H1 (cell line): ENCODE data around the gene AGPAT3. TPM values are rescaled to one million over a fixed set of nuclear protein-coding genes. Genes with fewer than 3 reads are reported as not detected.

Source experiments
- CTCF ChIA-PET: fragments of 300-600 bp; sonication (Branson Sonifier 250); formaldehyde crosslinking; loops from one replicate; lab custom pipeline; 2021; ENCODE audit not compliant: partially characterized antibody; lab: Charles Lee
- POLR2A ChIA-PET: fragments of 300-600 bp; sonication (Branson Sonifier 250); formaldehyde crosslinking; loops from one replicate; lab custom pipeline; 2021; ENCODE audit warnings: inconsistent platforms; ENCODE audit not compliant: partially characterized antibody; lab: Charles Lee
- DNase-seq, 2 experiments: peaks; one replicate each; pipeline versions ENCODE4 v3.0.0 to v3.0.0-alpha.2; 2010 to 2022; ENCODE audit warnings: low spot score in 2 of 2, low read depth in 1 of 2, mixed read lengths in 1 of 2
- FAIRE-seq: peaks from 2 replicates; lab custom pipeline; 2011; peaks lifted over from hg19 to GRCh38; lab: Jason Lieb, UNC
- H2AFZ ChIP-seq: 2 replicates; pipeline ENCODE4 v1.8.1; 2012; ENCODE audit warnings: low read length, inconsistent platforms
- H2AK5ac ChIP-seq: 2 replicates; pipeline ENCODE4 v1.6.1; 2013; ENCODE audit warnings: low read depth, low read length
- H2BK120ac ChIP-seq: replicated peaks from 2 replicates; pipeline ENCODE3; 2013; ENCODE audit warnings: low read depth, low read length, inconsistent platforms
- H2BK12ac ChIP-seq: 2 replicates; pipeline ENCODE4 v1.6.1; 2013; ENCODE audit warnings: low read depth, low read length
- H2BK15ac ChIP-seq: 2 replicates; pipeline ENCODE4 v1.6.1; 2013; ENCODE audit warnings: low read length
- H2BK20ac ChIP-seq: 2 replicates; pipeline ENCODE4 v1.6.1; 2013; ENCODE audit warnings: low read length
- H2BK5ac ChIP-seq: 2 replicates; pipeline ENCODE4 v1.6.1; 2013; ENCODE audit warnings: low read depth, low read length
- H3K14ac ChIP-seq: 2 replicates; pipeline ENCODE4 v1.6.1; 2013; ENCODE audit warnings: inconsistent platforms; ENCODE audit not compliant: insufficient read length
- H3K18ac ChIP-seq: 2 replicates; pipeline ENCODE4 v1.6.1; 2013; ENCODE audit warnings: low read length; ENCODE audit errors: extremely low read depth
- H3K23ac ChIP-seq: 2 replicates; pipeline ENCODE4 v1.6.1; 2013; ENCODE audit warnings: inconsistent platforms; ENCODE audit not compliant: insufficient read length
- H3K23me2 ChIP-seq: 2 replicates; pipeline ENCODE4 v1.6.1; 2013; ENCODE audit warnings: low read depth, low read length
- H3K27ac ChIP-seq: 2 replicates; pipeline ENCODE4 v1.6.1; 2011; ENCODE audit warnings: low read depth, low read length, inconsistent platforms
- H3K27me3 ChIP-seq, 4 experiments: replicated peaks in 1 of 4; 1 replicate in 1 of 4; 2 replicates in 3 of 4; pipeline versions ENCODE4 v1.6.1 to v1.8.1; 2011 to 2013; ENCODE audit warnings: low read length in 3 of 4, mild to moderate bottlenecking in 3 of 4, inconsistent platforms in 2 of 4, mixed read lengths in 2 of 4, moderate library complexity in 1 of 4; ENCODE audit not compliant: control insufficient read depth in 3 of 4, insufficient read depth in 3 of 4; ENCODE audit errors: extremely low read depth in 1 of 4
- H3K36me3 ChIP-seq, 4 experiments: 2 replicates each; pipeline versions ENCODE4 v1.6.1 to v1.8.1; 2011 to 2013; ENCODE audit warnings: mild to moderate bottlenecking in 4 of 4, low read length in 3 of 4, moderate library complexity in 2 of 4, control low read depth in 1 of 4, inconsistent platforms in 1 of 4; ENCODE audit not compliant: insufficient read depth in 4 of 4, control insufficient read depth in 2 of 4
- H3K4ac ChIP-seq: replicated peaks from 2 replicates; pipeline ENCODE3; 2013; ENCODE audit warnings: low read length, low read depth, mixed read lengths, inconsistent platforms; ENCODE audit not compliant: insufficient read length
- H3K4me1 ChIP-seq, 4 experiments: replicated peaks in 1 of 4; 1 replicate in 1 of 4; 2 replicates in 3 of 4; pipeline versions ENCODE4 v1.6.1 to v1.8.1; 2011 to 2013; ENCODE audit warnings: low read length in 3 of 4, inconsistent platforms in 2 of 4, mixed read lengths in 1 of 4; ENCODE audit not compliant: insufficient read depth in 4 of 4, control insufficient read depth in 3 of 4
- H3K4me2 ChIP-seq, 2 experiments: 2 replicates each; pipeline versions ENCODE4 v1.6.1 to v1.8.1; 2011 to 2013; ENCODE audit warnings: low read depth in 2 of 2, low read length in 2 of 2, control low read depth in 1 of 2, inconsistent platforms in 1 of 2, mild to moderate bottlenecking in 1 of 2; ENCODE audit not compliant: insufficient read depth in 1 of 2
- H3K4me3 ChIP-seq, 4 experiments: fragments of 200-600, 300-600 bp in 1 of 4; sonication (generic), shearing (Covaris generic), sonication (Bioruptor Twin) in 1 of 4; 2 replicates each; pipeline versions ENCODE4 v1.5.1 to v1.8.1; 2011 to 2016; ENCODE audit warnings: low read length in 4 of 4, low read depth in 3 of 4, control low read depth in 2 of 4, inconsistent platforms in 2 of 4, mild to moderate bottlenecking in 2 of 4, mixed read lengths in 1 of 4, moderate library complexity in 1 of 4; ENCODE audit not compliant: insufficient read depth in 2 of 4; ENCODE audit errors: extremely low read depth in 1 of 4
- H3K56ac ChIP-seq: replicated peaks from 2 replicates; pipeline ENCODE3; 2013; ENCODE audit warnings: low read depth, mild to moderate bottlenecking, mixed read lengths, low read length, inconsistent platforms; ENCODE audit not compliant: insufficient read length
- H3K79me1 ChIP-seq: 2 replicates; pipeline ENCODE4 v1.6.1; 2013; ENCODE audit warnings: low read depth, low read length, control low read depth
- H3K79me2 ChIP-seq, 2 experiments: 2 replicates each; pipeline versions ENCODE4 v1.6.1 to v1.8.1; 2012 to 2013; ENCODE audit warnings: low read length in 2 of 2, mild to moderate bottlenecking in 2 of 2, inconsistent platforms in 1 of 2; ENCODE audit not compliant: insufficient read depth in 2 of 2, control insufficient read depth in 1 of 2
- H3K9ac ChIP-seq, 4 experiments: replicated peaks in 1 of 4; 1 replicate in 1 of 4; 2 replicates in 3 of 4; pipeline versions ENCODE4 v1.6.1 to v1.8.1; 2011 to 2013; ENCODE audit warnings: low read depth in 3 of 4, low read length in 3 of 4, control low read depth in 2 of 4, mild to moderate bottlenecking in 2 of 4, moderate library complexity in 2 of 4, inconsistent platforms in 1 of 4; ENCODE audit errors: extremely low read depth in 1 of 4
- H3K9me3 ChIP-seq, 2 experiments: 2 replicates each; pipeline versions ENCODE4 v1.6.1 to v1.8.1; 2012 to 2013; ENCODE audit warnings: mild to moderate bottlenecking in 2 of 2, moderate library complexity in 2 of 2, control low read depth in 1 of 2, inconsistent platforms in 1 of 2, low read depth in 1 of 2, low read length in 1 of 2, mixed read lengths in 1 of 2; ENCODE audit not compliant: insufficient read depth in 2 of 2
- H4K20me1 ChIP-seq, 2 experiments: replicated peaks in 1 of 2; 2 replicates each; pipeline versions ENCODE3 to v1.8.1; 2011 to 2013; ENCODE audit warnings: inconsistent platforms in 2 of 2, low read length in 2 of 2, mild to moderate bottlenecking in 1 of 2; ENCODE audit not compliant: insufficient read depth in 2 of 2, control insufficient read depth in 1 of 2
- H4K5ac ChIP-seq: 2 replicates; pipeline ENCODE4 v1.6.1; 2013; ENCODE audit warnings: low read length, low read depth, mixed read lengths, inconsistent platforms; ENCODE audit not compliant: insufficient read length
- H4K8ac ChIP-seq: 2 replicates; pipeline ENCODE4 v1.8.0; 2013; ENCODE audit warnings: mild to moderate bottlenecking, moderate library complexity, low read length, inconsistent platforms; ENCODE audit not compliant: insufficient read depth; ENCODE audit errors: extremely low read depth
- H4K91ac ChIP-seq: replicated peaks from 2 replicates; pipeline ENCODE3; 2013; ENCODE audit warnings: low read length, mixed read lengths, inconsistent platforms; ENCODE audit not compliant: insufficient read length
- BCL11A ChIP-seq, 2 experiments: IDR thresholded peaks; one replicate each; pipeline ENCODE4 v1.6.1; 2011; ENCODE audit warnings: low read depth in 2 of 2, low read length in 2 of 2, mild to moderate bottlenecking in 2 of 2
- BRCA1 ChIP-seq: IDR thresholded peaks from 2 replicates; pipeline ENCODE4 v1.6.1; 2012; ENCODE audit warnings: low read depth, low read length, improper control_type of control experiment
- CBX5 ChIP-seq: fragments of 300-800, 300-1000 bp; sonication (generic); IDR thresholded peaks from 2 replicates; pipeline ENCODE4 v1.7.1; 2016; ENCODE audit warnings: antibody characterized with exemption, low read length, low read depth
- EGR1 ChIP-seq: IDR thresholded peaks from 2 replicates; pipeline ENCODE4 v1.6.1; 2011; ENCODE audit warnings: low read depth, low read length, borderline replicate concordance
- WGBS, 2 experiments: shearing (Covaris generic) in 1 of 2; methylation state at CpG; one replicate each; pipeline versions ENCODE4 v1.1.6 to v1.1.7; 2013 to 2015; ENCODE audit warnings: low lambda C conversion rate in 2 of 2, mixed read lengths in 2 of 2, inconsistent platforms in 1 of 2, low coverage in 1 of 2, missing lambda C conversion rate in 1 of 2; ENCODE audit not compliant: insufficient replicate concordance in 2 of 2, insufficient coverage in 1 of 2, insufficient read length in 1 of 2; ENCODE audit errors: extremely low coverage in 1 of 2, missing lambda C conversion rate in 1 of 2; 5-methylcytosine and 5-hydroxymethylcytosine counted together
- polyA plus RNA-seq, 7 experiments: library from polyadenylated mRNA; depleted of rRNA in 3 of 7; stranded (reverse) in 5 of 7; unstranded in 2 of 7; fragments of >200 nt in 5 of 7; fragments of 200-250 nt in 2 of 7; gene quantifications; 1 replicate in 5 of 7; 2 replicates in 1 of 7; 4 replicates in 1 of 7; pipeline versions ENCODE4 v1.2.1 to v1.2.3, GENCODE V29; 2011 to 2013; ENCODE audit warnings: missing spikeins in 2 of 7, mixed read lengths in 2 of 7
- total RNA-seq: library from RNA; stranded (reverse); fragmentation: NEBNext Ultra II Directional; extraction: Animal tissue kit (Norgen Biotek cat#: 25700); gene quantifications from 2 replicates; pipeline ENCODE4 v1.2.1, GENCODE V29; 2021

Gene AGPAT3
- total and polyA plus RNA-seq, 2 of the 8 experiments (the other 6 are each of a cell fraction or from before 2014, with no cell fraction given) = 5.8 to 7.3 TPM

- Histone ChIP-seq H4K5ac (no peak overlapping the region), H3K79me2 (no peaks in the 10 kb centered on the region), H3K14ac (no peak overlapping the region), H3K4ac (no peak overlapping the region), H4K8ac (no peak overlapping the region), H2BK12ac (no peak overlapping the region), H2BK120ac (no peak overlapping the region), H4K91ac (no peak overlapping the region), H3K18ac (no peak overlapping the region), H4K20me1 (no peaks in the 10 kb centered on the region), H3K4me1 (no peaks in the 10 kb centered on the region; a peak in 1 of 7 replicates), H3K4me2 (no peak overlapping the region), H2AFZ (no peak overlapping the region), H2BK5ac (no peak overlapping the region), H3K36me3 (no peaks in the 10 kb centered on the region), H3K79me1 (no peaks in the 10 kb centered on the region), H3K23me2 (no peaks in the 10 kb centered on the region), H2BK15ac (no peak overlapping the region), H3K9ac (no peak overlapping the region), H3K27ac (no peak overlapping the region), H3K56ac (no peak overlapping the region), H3K27me3 (no peaks in the 10 kb centered on the region), H3K23ac (no peak overlapping the region), H2BK20ac (no peak overlapping the region), H2AK5ac (no peak overlapping the region), H3K9me3 (no peaks in the 10 kb centered on the region), H3K4me3 (no peak overlapping the region)
- DNase-seq (no peak), FAIRE-seq (no peak)
- ChIA-PET POLR2A (interaction anchor here (1.5 kb wide), 1 partner anchor 69 kb away, joined by 4 read pairs; no protein-coding TSS in a partner anchor), CTCF (interaction anchor here (0.7 kb wide), 1 partner anchor 11 kb away, joined by 3 read pairs; no protein-coding TSS in a partner anchor)
- 92% methylated on average over 16 of the region's 16 CpGs; no CpG with 5 or more reads in 1 of the 2 experiments for WGBS, 2 experiments
- no peak for TF ChIP-seq BRCA1
- no peak for TF ChIP-seq EGR1
- no peak for TF ChIP-seq CBX5
- no peak for TF ChIP-seq BCL11A (IDR thresholded peaks at IDR 0.05; ENCODE audit: low read depth in 2 of 2, low read length in 2 of 2)
- TF ChIP-seq, all 59 proteins: peak for 0
Measured at GRCh38 chr21:43872531-43873197, 7.6 kb downstream of the AGPAT3 start.
